ENCODE data around the gene ATP5F1E. TPM values are rescaled to one million over a fixed set of nuclear protein-coding genes. Genes with fewer than 3 reads are reported as not detected.

The ATP5F1E gene
- total RNA-seq, 1 donor from 2014 or later, result 132 TPM

DNA sequence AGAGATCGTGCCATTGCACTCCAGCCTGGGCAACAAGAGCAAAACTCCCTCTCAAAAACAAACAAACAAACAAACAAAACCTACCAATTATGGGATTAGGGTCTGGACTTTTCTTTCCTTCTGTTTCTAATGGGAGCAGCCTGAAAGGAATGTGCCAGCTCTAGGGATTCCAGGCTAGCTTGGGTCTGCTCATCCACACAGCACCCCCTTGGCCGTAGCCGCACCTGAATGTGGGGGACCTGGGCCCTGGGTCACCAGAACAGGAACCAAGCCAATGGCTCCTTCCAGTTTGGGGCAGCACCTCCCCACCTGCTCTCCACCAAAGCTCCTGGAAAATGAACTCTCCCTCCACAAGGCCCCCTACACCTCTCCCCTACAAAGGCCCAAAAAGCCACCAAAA, 31.8 kb downstream of the ATP5F1E start:
- no peak for ATAC-seq
- intact Hi-C loops (cut with DNase I), result no loop called here
- no peak for DNase-seq (ENCODE audit: missing footprints)

DNA sequence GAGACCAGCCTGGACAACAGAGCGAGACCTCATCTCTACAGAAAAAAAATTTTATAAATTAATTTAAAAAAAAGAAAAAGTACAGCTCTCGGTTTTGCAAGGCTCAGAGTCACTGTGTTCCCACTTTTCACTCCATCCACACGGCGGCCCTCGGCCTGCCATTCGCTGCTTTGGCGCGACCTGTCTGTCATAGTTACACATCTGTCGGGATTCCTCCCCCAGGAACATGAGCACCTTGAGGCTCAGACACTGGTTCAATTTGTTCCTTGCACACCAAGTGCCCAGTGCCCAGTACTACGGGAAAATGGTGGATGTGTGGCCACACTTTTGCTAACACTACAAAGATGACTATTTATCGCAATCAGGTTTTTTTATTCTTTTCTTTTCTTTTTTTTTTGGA, 33.5 kb downstream of the ATP5F1E start:
- DNase-seq (ENCODE audit: missing footprints) (no peak), ATAC-seq (no peak)
- intact Hi-C loops (cut with DNase I), result no loop called here

- ATAC-seq (no peak), DNase-seq (ENCODE audit: missing footprints) (no peak)
- intact Hi-C loops (cut with DNase I), result no loop called here
These were observed 34.9 kb downstream of the ATP5F1E start for GRCh38 chr20:58997141-58997770.

- DNase-seq (ENCODE audit: missing footprints), result no peak
- intact Hi-C loops (cut with DNase I), result no loop called here
- no peak for ATAC-seq
These were observed 35.9 kb downstream of the ATP5F1E start for GRCh38 chr20:58996226-58996611.

GRCh38 chr20:58995461-58996225, 36.5 kb downstream of the ATP5F1E start:
- DNase-seq (ENCODE audit: missing footprints), result no peak
- no peak for ATAC-seq
- intact Hi-C loops (cut with DNase I), result no loop called here

DNA sequence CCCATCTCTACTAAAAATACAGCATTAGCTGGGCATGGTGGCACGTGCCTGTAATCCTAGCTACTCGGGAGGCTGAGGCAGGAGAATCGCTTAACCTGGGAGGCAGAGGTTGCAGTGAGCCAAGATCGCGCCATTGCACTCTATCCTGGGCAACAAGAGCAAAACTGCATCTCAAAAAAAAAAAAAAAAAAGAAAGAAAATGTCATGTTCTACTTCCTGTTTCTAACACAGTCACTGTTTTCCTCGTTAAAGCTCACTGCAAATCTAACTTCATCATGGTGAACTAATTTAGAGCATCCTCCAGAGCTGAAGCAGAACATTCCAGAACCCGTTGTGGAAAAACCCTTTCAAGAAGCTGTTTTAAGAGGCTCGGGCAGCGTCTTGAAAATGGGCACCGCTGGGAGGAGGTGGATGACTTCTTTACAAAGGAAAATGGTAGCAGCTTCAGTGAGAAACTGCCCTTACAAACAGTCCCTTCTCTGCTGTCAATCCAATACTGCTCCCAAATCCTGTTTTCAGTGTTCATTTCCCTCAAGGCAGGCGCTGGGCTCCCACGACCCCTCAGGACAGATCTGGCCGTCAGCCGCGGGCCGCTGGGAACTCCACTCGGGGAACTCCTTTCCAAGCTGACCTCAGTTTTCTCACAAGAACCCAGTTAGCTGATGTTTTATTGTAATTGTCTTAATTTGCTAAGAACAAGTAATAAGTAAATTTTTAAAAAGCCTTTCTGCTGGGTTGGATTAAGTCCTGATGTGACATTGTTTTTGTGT, 37.6 kb downstream of the ATP5F1E start:
- intact Hi-C loops (cut with DNase I), result no loop called here
- DNase-seq (ENCODE audit: missing footprints) (no peak), ATAC-seq (no peak)

DNA sequence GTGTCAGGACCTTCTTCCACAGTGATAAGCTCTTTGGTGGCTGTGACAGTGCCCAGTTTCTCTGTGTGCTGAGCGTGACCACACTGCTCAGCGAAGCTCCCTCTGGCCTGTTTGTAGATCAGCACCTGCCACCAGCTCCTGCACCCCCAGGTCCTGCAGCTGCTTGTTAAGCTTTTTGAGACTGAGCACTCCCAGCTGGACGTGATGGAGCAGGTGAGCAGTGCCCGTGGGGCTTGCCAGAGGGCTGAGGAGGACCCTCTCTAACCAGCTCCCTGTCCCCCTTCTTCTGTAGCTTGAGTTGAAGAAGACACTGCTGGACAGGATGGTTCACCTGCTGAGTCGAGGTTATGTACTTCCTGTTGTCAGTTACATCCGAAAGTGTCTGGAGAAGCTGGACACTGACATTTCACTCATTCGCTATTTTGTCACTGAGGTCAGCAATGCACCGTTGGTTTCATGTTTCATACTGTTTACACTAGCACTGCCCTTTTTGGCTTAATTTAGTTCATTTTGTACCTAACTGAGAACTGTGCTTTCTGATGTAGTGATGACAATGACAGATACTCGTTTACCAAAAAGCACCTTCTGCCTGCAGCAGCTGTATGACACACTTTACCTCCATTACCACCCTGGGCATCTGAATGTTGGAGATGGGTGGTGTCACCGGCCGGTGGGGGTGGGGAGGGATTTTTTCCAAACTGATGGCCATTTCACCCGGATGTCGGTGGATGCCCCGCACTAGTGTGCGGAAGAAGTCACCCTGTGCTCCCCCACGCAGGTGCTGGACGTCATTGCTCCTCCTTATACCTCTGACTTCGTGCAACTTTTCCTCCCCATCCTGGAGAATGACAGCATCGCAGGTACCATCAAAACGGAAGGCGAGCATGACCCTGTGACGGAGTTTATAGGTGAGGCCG, 38.5 kb downstream of the ATP5F1E start:
- intact Hi-C loops (cut with DNase I), result no loop called here
- DNase-seq (ENCODE audit: missing footprints) (no peak), ATAC-seq (no peak)

- DNase-seq (ENCODE audit: missing footprints) (no peak), ATAC-seq (no peak)
- intact Hi-C loops (cut with DNase I), result no loop called here
These were observed 39.2 kb downstream of the ATP5F1E start for GRCh38 chr20:58992911-58993310.

DNA sequence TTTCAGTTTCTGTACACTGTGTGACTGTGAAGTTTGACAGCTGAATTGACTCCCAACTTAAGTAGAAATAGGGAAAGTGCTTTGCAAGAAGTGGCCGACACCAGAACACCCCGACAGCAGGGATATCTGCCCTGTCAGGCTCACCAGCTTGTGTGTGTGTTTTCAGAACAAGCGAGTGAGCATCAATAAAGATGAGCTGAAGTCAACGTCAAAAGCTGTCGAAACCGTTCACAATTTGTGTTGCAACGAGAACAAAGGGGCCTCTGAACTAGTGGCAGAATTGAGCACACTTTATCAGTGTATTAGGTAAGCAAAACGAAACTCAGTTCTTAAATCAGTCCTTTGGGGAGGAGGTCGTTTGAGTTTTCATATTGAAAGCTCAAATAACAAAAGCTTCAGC, 40.4 kb downstream of the ATP5F1E start:
- ATAC-seq (no peak), DNase-seq (ENCODE audit: missing footprints) (no peak)
- intact Hi-C loops (cut with DNase I), result no loop called here

GRCh38 chr20:58990651-58991445, 41.3 kb downstream of the ATP5F1E start:
- intact Hi-C loops (cut with DNase I), result no loop called here
- ATAC-seq (no peak), DNase-seq (ENCODE audit: missing footprints) (no peak)

- ATAC-seq, result no peak
- intact Hi-C loops (cut with DNase I), result no loop called here
- no peak for DNase-seq (ENCODE audit: missing footprints)
These were observed 42.9 kb downstream of the ATP5F1E start for GRCh38 chr20:58989196-58989595.

GRCh38 chr20:58988565-58988882, 43.6 kb downstream of the ATP5F1E start:
- ATAC-seq (no peak), DNase-seq (ENCODE audit: missing footprints) (no peak)
- intact Hi-C loops (cut with DNase I), result no loop called here

GRCh38 chr20:58987790-58988564, 44.2 kb downstream of the ATP5F1E start:
- ATAC-seq (no peak), DNase-seq (ENCODE audit: missing footprints) (no peak)
- intact Hi-C loops (cut with DNase I), result no loop called here

DNA sequence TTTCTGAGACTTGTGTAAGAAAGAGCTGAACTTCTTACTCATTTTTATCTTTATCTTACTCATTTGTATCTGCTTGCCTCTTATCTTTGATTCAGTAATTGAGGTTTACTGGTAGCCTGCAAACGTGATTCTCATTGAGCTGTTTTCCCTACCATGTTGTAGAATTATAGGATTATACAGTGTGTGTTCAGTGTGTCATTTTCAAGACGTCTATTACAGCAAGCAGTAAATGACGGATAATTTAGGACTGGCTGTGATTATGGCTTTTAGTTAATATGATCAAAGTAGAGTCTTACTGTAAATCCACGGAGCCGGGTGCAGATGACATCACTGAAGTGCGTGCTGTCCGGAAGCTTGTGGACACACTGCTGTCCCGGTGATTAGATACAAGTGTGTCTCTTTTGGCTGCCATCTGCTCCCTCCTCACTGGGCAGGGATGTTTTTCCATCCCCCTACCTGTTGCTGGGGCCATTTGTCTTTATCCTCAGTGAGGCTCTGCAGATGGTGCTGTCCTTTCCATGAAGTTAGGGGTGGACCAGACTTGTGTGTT, 45.1 kb downstream of the ATP5F1E start:
- ATAC-seq (no peak), DNase-seq (ENCODE audit: missing footprints) (no peak)
- intact Hi-C loops (cut with DNase I), result no loop called here

GRCh38 chr20:58986286-58986967, 45.7 kb downstream of the ATP5F1E start:
- intact Hi-C loops (cut with DNase I), result no loop called here
- ATAC-seq, result no peak
- DNase-seq (ENCODE audit: missing footprints), result no peak

GRCh38 chr20:58985656-58986055, 46.5 kb downstream of the ATP5F1E start:
- peak; percentile 41 for ATAC-seq
- intact Hi-C loops (cut with DNase I), result no loop called here
- no peak for DNase-seq (ENCODE audit: missing footprints)

- intact Hi-C loops (cut with DNase I), result no loop called here
- no peak for DNase-seq (ENCODE audit: missing footprints)
- no peak for ATAC-seq
These were observed 47.4 kb downstream of the ATP5F1E start for GRCh38 chr20:58984691-58985090.

Data from Right ventricle myocardium inferior (tissue), 1 donor.